Smooth muscle cell (in vitro differentiated cells): ENCODE measurements around the gene YJEFN3. TPM values are rescaled to one million over a fixed set of nuclear protein-coding genes. Genes with fewer than 3 reads are reported as not detected.

Experiments
- DNase-seq: peaks from one replicate; lab custom pipeline; 2025; ENCODE audit not compliant: unreplicated experiment; lab: John Stamatoyannopoulos, UW
- H2AFZ ChIP-seq: fragments of 200-600 bp; sonication (generic); 2 replicates; pipeline ENCODE4 v1.6.0; 2016; ENCODE audit warnings: antibody characterized with exemption, low read depth, mild to moderate bottlenecking
- H3F3A ChIP-seq: fragments of 200-600 bp; sonication (generic); 2 replicates; pipeline ENCODE4 v1.6.0; 2017; ENCODE audit warnings: antibody characterized with exemption, low read depth
- H3K27ac ChIP-seq: fragments of 200-600 bp; sonication (generic); 2 replicates; pipeline ENCODE4 v1.5.1; 2016; ENCODE audit warnings: low read depth, mild to moderate bottlenecking
- H3K27me3 ChIP-seq: fragments of 200-600 bp; sonication (generic); 2 replicates; pipeline ENCODE4 v1.6.1; 2016; ENCODE audit warnings: low read depth, mild to moderate bottlenecking
- H3K36me3 ChIP-seq: fragments of 200-600 bp; sonication (generic); 2 replicates; pipeline ENCODE4 v1.5.1; 2016; ENCODE audit warnings: low read depth
- H3K4me1 ChIP-seq: fragments of 200-600 bp; sonication (generic); 2 replicates; pipeline ENCODE4 v1.5.1; 2016; ENCODE audit warnings: low read depth
- H3K4me2 ChIP-seq: fragments of 200-600 bp; sonication (generic); 2 replicates; pipeline ENCODE4 v1.6.0; 2016; ENCODE audit warnings: mild to moderate bottlenecking
- H3K4me3 ChIP-seq: fragments of 200-600 bp; sonication (generic); 2 replicates; pipeline ENCODE4 v1.5.1; 2016; ENCODE audit warnings: mild to moderate bottlenecking
- H3K79me2 ChIP-seq: fragments of 200-600 bp; sonication (generic); 2 replicates; pipeline ENCODE4 v1.6.0; 2016; ENCODE audit warnings: low read depth, mild to moderate bottlenecking
- H3K9ac ChIP-seq: fragments of 200-600 bp; sonication (generic); 2 replicates; pipeline ENCODE4 v1.6.0; 2016; ENCODE audit warnings: low read depth
- H3K9me3 ChIP-seq: fragments of 200-600 bp; sonication (generic); replicated peaks from 2 replicates; pipeline ENCODE4 v1.5.1; 2016; ENCODE audit warnings: low read depth
- H4K20me1 ChIP-seq: fragments of 200-600 bp; sonication (generic); 2 replicates; pipeline ENCODE4 v1.6.0; 2016; ENCODE audit warnings: low read depth
- CTCF ChIP-seq: fragments of 200-600 bp; sonication (generic); IDR thresholded peaks from 2 replicates; pipeline ENCODE4 v1.5.1; 2017; ENCODE audit warnings: borderline replicate concordance, mild to moderate bottlenecking, antibody characterized with exemption; ENCODE audit not compliant: insufficient read depth, poor library complexity, severe bottlenecking
- WGBS: methylation state at CpG from one replicate; pipeline ENCODE4 v1.1.7; 2016; ENCODE audit warnings: low lambda C conversion rate; 5-methylcytosine and 5-hydroxymethylcytosine counted together
- polyA plus RNA-seq: library from polyadenylated mRNA; unstranded; fragments of >200 nt; fragmentation: Nextera tagmentation; extraction: Ambion mirVana; gene quantifications from 2 replicates; pipeline ENCODE4 v1.2.1, GENCODE V29; 2016
- total RNA-seq: library from RNA; depleted of rRNA; stranded (reverse); fragments of >200 nt; gene quantifications from 2 replicates; pipeline ENCODE4 v1.2.3, GENCODE V29; 2014

YJEFN3 gene
- total and polyA plus RNA-seq, 2 experiments from 2014 or later: 2.2 to 5.8 TPM

GRCh38 chr19:19485161-19485997 is 43.3 kb upstream of the YJEFN3 start:
- Histone ChIP-seq H3K27ac (peak overlapping the region; percentile 78), H3K79me2 (peaks cover 47% of the 10 kb centered on the region), H3K27me3 (no peaks in the 10 kb centered on the region), H3K4me3 (no peak overlapping the region), H3F3A (peaks cover 26% of the 10 kb centered on the region), H3K9me3 (no peaks in the 10 kb centered on the region), H4K20me1 (peaks cover 41% of the 10 kb centered on the region), H3K36me3 (no peaks in the 10 kb centered on the region), H2AFZ (no peak overlapping the region), H3K4me2 (peak overlapping the region; percentile 31), H3K9ac (no peak overlapping the region), H3K4me1 (peaks cover 27% of the 10 kb centered on the region)
- TF ChIP-seq CTCF: no peak
- 70% methylated on average over 15 of the region's 15 CpGs for WGBS
- no peak for DNase-seq

GRCh38 chr19:19485998-19486290 is 42.8 kb upstream of the YJEFN3 start:
- Histone ChIP-seq H3F3A (peaks cover 26% of the 10 kb centered on the region), H3K4me1 (peaks cover 27% of the 10 kb centered on the region), H3K36me3 (no peaks in the 10 kb centered on the region), H3K4me3 (no peak overlapping the region), H2AFZ (no peak overlapping the region), H4K20me1 (peaks cover 41% of the 10 kb centered on the region), H3K79me2 (peaks cover 47% of the 10 kb centered on the region), H3K27me3 (no peaks in the 10 kb centered on the region), H3K9ac (no peak overlapping the region), H3K4me2 (no peak overlapping the region), H3K27ac (peak overlapping the region; percentile 78), H3K9me3 (no peaks in the 10 kb centered on the region)
- 88% methylated on average over 5 of the region's 5 CpGs for WGBS
- DNase-seq: no peak
- no peak for TF ChIP-seq CTCF

GRCh38 chr19:19486343-19487076 is 42.2 kb upstream of the YJEFN3 start:
- H3K27ac ChIP-seq: peak overlapping the region; percentile 78
- peaks cover 27% of the 10 kb centered on the region for H3K4me1 ChIP-seq
- no peak overlapping the region for H3K4me2 ChIP-seq
- peaks cover 41% of the 10 kb centered on the region for H3K79me2 ChIP-seq
- no peak overlapping the region for H2AFZ ChIP-seq
- no peak overlapping the region for H3K4me3 ChIP-seq
- H3K9ac ChIP-seq: no peak overlapping the region
- WGBS: 87% methylated on average over 15 of the region's 15 CpGs
- H3K36me3 ChIP-seq: no peaks in the 10 kb centered on the region
- DNase-seq: no peak
- peaks cover 26% of the 10 kb centered on the region for H3F3A ChIP-seq
- no peaks in the 10 kb centered on the region for H3K27me3 ChIP-seq
- H4K20me1 ChIP-seq: peaks cover 41% of the 10 kb centered on the region
- H3K9me3 ChIP-seq: no peaks in the 10 kb centered on the region
- TF ChIP-seq CTCF: no peak
